Naive thymus-derived CD4-positive, alpha-beta T cell (primary cell): Measurements from ENCODE around the gene EGFLAM. TPM values are rescaled to one million over a fixed set of nuclear protein-coding genes. Genes with fewer than 3 reads are reported as not detected.
A peak's percentile ranks its signal among the peaks of the same experiment; 100 is the strongest.

Experiments used
- ATAC-seq: fragments of 150-1000 bp; cut with Tn5 transposase; 2 replicates; pipeline ENCODE4 v1.10.0; 2021; ENCODE audit warnings: mild to moderate bottlenecking, moderate library complexity
- CTCF ChIA-PET: fragments of 350-600 bp; sonication (Branson Sonifier 250); formaldehyde crosslinking; loops from one replicate; lab custom pipeline; 2021; ENCODE audit warnings: antibody characterized with exemption; lab: Charles Lee
- POLR2A ChIA-PET: fragments of 350-600 bp; sonication (Branson Sonifier 250); formaldehyde crosslinking; loops from one replicate; lab custom pipeline; 2021; ENCODE audit warnings: antibody characterized with exemption, inconsistent platforms; lab: Charles Lee
- DNase-seq, 9 donors: peaks; one replicate each; pipeline versions ENCODE4 v3.0.0 to v3.0.0-alpha.2; 2020 to 2022; ENCODE audit warnings: mixed read lengths in 1 of 9
- H3K27ac ChIP-seq: one replicate; pipeline ENCODE4 v1.7.0; 2013; ENCODE audit warnings: mild to moderate bottlenecking, low read depth, low read length, moderate library complexity
- H3K27me3 ChIP-seq, 2 donors: one replicate each; pipeline ENCODE4 v1.7.0; 2013; ENCODE audit warnings: low read length in 2 of 2, mild to moderate bottlenecking in 2 of 2, moderate library complexity in 2 of 2; ENCODE audit not compliant: control insufficient read depth in 2 of 2, insufficient read depth in 2 of 2
- H3K36me3 ChIP-seq, 3 experiments: 1 replicate in 2 of 3; 2 replicates in 1 of 3; pipeline ENCODE4 v1.7.0; 2013; ENCODE audit warnings: low read length in 3 of 3, mild to moderate bottlenecking in 3 of 3, moderate library complexity in 1 of 3; ENCODE audit not compliant: insufficient read depth in 3 of 3, control insufficient read depth in 2 of 3
- H3K4me1 ChIP-seq, 2 donors: one replicate each; pipeline ENCODE4 v1.7.0; 2013; ENCODE audit warnings: low read length in 2 of 2, mild to moderate bottlenecking in 2 of 2, moderate library complexity in 1 of 2; ENCODE audit not compliant: control insufficient read depth in 2 of 2, insufficient read depth in 2 of 2
- H3K4me3 ChIP-seq: 2 replicates; pipeline ENCODE4 v1.7.0; 2013; ENCODE audit warnings: mild to moderate bottlenecking, low read length
- H3K9me3 ChIP-seq, 3 experiments: 1 replicate in 2 of 3; 2 replicates in 1 of 3; pipeline ENCODE4 v1.7.0; 2013; ENCODE audit warnings: low read length in 3 of 3; ENCODE audit not compliant: control insufficient read depth in 2 of 3
- H3K27ac Mint-ChIP-seq, 9 donors: one replicate each; pipeline ENCODE4 v1.8.0; 2020 to 2022; ENCODE audit warnings: mixed read lengths in 9 of 9, mild to moderate bottlenecking in 8 of 9, moderate library complexity in 5 of 9, inconsistent platforms in 2 of 9
- H3K27me3 Mint-ChIP-seq, 5 donors: one replicate each; pipeline ENCODE4 v1.8.0; 2021 to 2022; ENCODE audit warnings: mixed read lengths in 5 of 5, mild to moderate bottlenecking in 1 of 5
- H3K36me3 Mint-ChIP-seq, 5 donors: one replicate each; pipeline ENCODE4 v1.8.0; 2020 to 2022; ENCODE audit warnings: mixed read lengths in 5 of 5, mild to moderate bottlenecking in 3 of 5, inconsistent platforms in 1 of 5
- H3K4me1 Mint-ChIP-seq, 7 donors: one replicate each; pipeline ENCODE4 v1.8.0; 2020 to 2022; ENCODE audit warnings: mixed read lengths in 7 of 7, mild to moderate bottlenecking in 3 of 7, inconsistent platforms in 1 of 7
- H3K4me3 Mint-ChIP-seq, 10 donors: one replicate each; pipeline ENCODE4 v1.8.0; 2020 to 2022; ENCODE audit warnings: mild to moderate bottlenecking in 10 of 10, mixed read lengths in 10 of 10, moderate library complexity in 6 of 10, inconsistent platforms in 2 of 10
- H3K9me3 Mint-ChIP-seq, 11 donors: one replicate each; pipeline ENCODE4 v1.8.0; 2020 to 2022; ENCODE audit warnings: mixed read lengths in 11 of 11, mild to moderate bottlenecking in 4 of 11, inconsistent platforms in 1 of 11, moderate library complexity in 1 of 11
- intact Hi-C, 2 donors: fragments of 100-400 bp; cut with micrococcal nuclease; formaldehyde crosslinking; loops; one replicate each; pipeline ENCODE4 v1.15.1; 2023
- polyA plus RNA-seq, 2 donors: library from polyadenylated mRNA; unstranded; fragments of 300-500 nt; fragmentation: Illumina TruSeq; gene quantifications; one replicate each; pipeline ENCODE4 v1.2.3, GENCODE V29; 2021
- total RNA-seq, 6 experiments: library from RNA in 5 of 6; stranded (reverse) in 5 of 6; gene quantifications; 1 replicate in 5 of 6; 2 replicates in 1 of 6; pipeline ENCODE4 v1.2.3 and lab custom pipeline; 2021 to 2026

EGFLAM gene
- total and polyA plus RNA-seq, 7 experiments from 2014 or later, result not detected

DNA sequence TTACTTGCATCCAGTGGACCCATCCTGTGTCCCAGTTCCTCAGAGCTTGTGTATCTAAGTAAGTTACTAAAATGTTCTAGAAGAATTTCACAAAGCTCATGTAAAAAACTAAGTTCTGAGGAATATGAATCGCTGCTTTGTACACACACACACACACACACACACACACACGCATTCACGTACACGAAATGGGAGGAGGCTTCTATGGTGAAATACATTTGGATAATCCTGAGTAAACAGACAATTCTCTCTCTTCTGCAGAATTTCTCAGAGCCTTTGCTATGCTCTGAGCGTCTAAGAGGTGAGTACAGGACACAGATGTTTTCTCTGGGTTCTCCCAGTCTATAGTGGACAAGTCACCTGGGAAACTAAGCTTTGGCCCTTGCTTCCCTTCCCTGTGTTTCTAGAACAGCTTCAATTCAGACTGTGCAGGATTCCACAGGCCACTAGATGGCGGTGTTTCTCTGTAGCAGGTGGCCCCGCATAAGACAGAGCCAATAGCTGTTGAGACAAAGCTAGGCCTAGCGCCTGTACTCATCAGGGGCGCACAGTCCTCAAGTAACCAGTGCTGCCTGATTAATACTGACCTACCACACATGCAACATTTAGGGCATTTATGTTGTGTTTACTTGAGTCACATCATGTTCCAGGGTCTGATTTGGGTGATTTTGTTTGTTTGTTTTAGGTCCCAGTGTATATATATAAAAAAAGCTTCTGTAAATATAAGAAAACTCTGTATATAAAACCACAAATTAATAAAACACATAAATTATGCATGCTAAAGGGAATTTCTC lies 183.3 kb downstream of the EGFLAM start:
- H3K4me3 ChIP-seq, result no peak overlapping the region

GRCh38 chr5:38442247-38442573 lies 183.9 kb downstream of the EGFLAM start:
- Mint-ChIP-seq H3K4me1 (no peaks in the 10 kb centered on the region), H3K36me3 (no peaks in the 10 kb centered on the region), H3K4me3 (no peak overlapping the region), H3K27me3 (peaks cover 37 to 47% (median 45%) of the 10 kb centered on the region in 5 donors), H3K27ac (no peak overlapping the region), H3K9me3 (no peaks in the 10 kb centered on the region)
- no peaks in the 10 kb centered on the region for H3K36me3 ChIP-seq
- CTCF ChIA-PET, result interaction anchor here (0.6 to 2.7 kb wide), 26 partner anchors 8 to 1137 kb away, joined by 3 to 24 read pairs (median 5); no protein-coding TSS in a partner anchor
- no peaks in the 10 kb centered on the region for H3K27me3 ChIP-seq
- ATAC-seq (no peak), DNase-seq (no peak)
- no peak overlapping the region for H3K4me3 ChIP-seq
- intact Hi-C loops, result loop anchor here (5.0 to 10.0 kb wide), 4 partner anchors 390 to 1105 kb away; no protein-coding TSS in a partner anchor
- H3K4me1 ChIP-seq, result no peaks in the 10 kb centered on the region
- H3K27ac ChIP-seq, result no peak overlapping the region
- POLR2A ChIA-PET, result no interaction called here
- no peaks in the 10 kb centered on the region for H3K9me3 ChIP-seq

More for the DNA sequence above, 183.3 kb downstream of the EGFLAM start:
- Mint-ChIP-seq H3K4me3 (no peak overlapping the region), H3K36me3 (no peaks in the 10 kb centered on the region), H3K27ac (no peak overlapping the region), H3K27me3 (peaks cover 37 to 43% (median 41%) of the 10 kb centered on the region in 5 donors), H3K9me3 (no peaks in the 10 kb centered on the region), H3K4me1 (no peaks in the 10 kb centered on the region)
- peak; percentile 98 for ATAC-seq
- Histone ChIP-seq H3K4me1 (no peaks in the 10 kb centered on the region), H3K9me3 (no peaks in the 10 kb centered on the region), H3K27me3 (no peaks in the 10 kb centered on the region), H3K27ac (no peak overlapping the region), H3K36me3 (no peaks in the 10 kb centered on the region)
- intact Hi-C loops, result loop anchor here (1.0 to 10.0 kb wide), 12 partner anchors 110 to 1129 kb away; no protein-coding TSS in a partner anchor
- CTCF ChIA-PET, result interaction anchor here (0.5 to 2.7 kb wide), 35 partner anchors 9 to 1648 kb away, joined by 3 to 24 read pairs (median 4); no protein-coding TSS in a partner anchor
- POLR2A ChIA-PET, result no interaction called here
- peak; percentile 50 to 79 (median 72) for DNase-seq

- ChIA-PET POLR2A (no interaction called here), CTCF (no interaction called here)
- no peak overlapping the region for H3K27ac ChIP-seq
- H3K27me3 Mint-ChIP-seq, result peaks cover 43 to 58% (median 53%) of the 10 kb centered on the region in 5 donors
- intact Hi-C loops, result loop anchor here (5.0 to 10.0 kb wide), 4 partner anchors 389 to 1104 kb away; no protein-coding TSS in a partner anchor
- no peaks in the 10 kb centered on the region for H3K4me1 ChIP-seq
- no peak overlapping the region for H3K4me3 ChIP-seq
- H3K4me3 Mint-ChIP-seq, result no peak overlapping the region
- H3K36me3 Mint-ChIP-seq, result no peaks in the 10 kb centered on the region
- no peak for ATAC-seq
- no peaks in the 10 kb centered on the region for H3K9me3 Mint-ChIP-seq
- no peaks in the 10 kb centered on the region for H3K4me1 Mint-ChIP-seq
- no peaks in the 10 kb centered on the region for H3K9me3 ChIP-seq
- no peaks in the 10 kb centered on the region for H3K36me3 ChIP-seq
- H3K27ac Mint-ChIP-seq, result no peak overlapping the region
- H3K27me3 ChIP-seq, result no peaks in the 10 kb centered on the region
- no peak for DNase-seq
Measured at GRCh38 chr5:38443390-38443789, 185.0 kb downstream of the EGFLAM start.

- ATAC-seq (no peak), DNase-seq (no peak)
- H3K9me3 Mint-ChIP-seq, result no peaks in the 10 kb centered on the region
- H3K4me1 ChIP-seq, result no peaks in the 10 kb centered on the region
- no peak overlapping the region for H3K27ac Mint-ChIP-seq
- H3K4me3 ChIP-seq, result no peak overlapping the region
- ChIA-PET POLR2A (interaction anchor here (0.6 kb wide), 1 partner anchor 44 kb away, joined by 3 read pairs; no protein-coding TSS in a partner anchor), CTCF (interaction anchor here (0.8 kb wide), 1 partner anchor 22 kb away, joined by 3 read pairs; no protein-coding TSS in a partner anchor)
- H3K4me3 Mint-ChIP-seq, result no peak overlapping the region
- no peaks in the 10 kb centered on the region for H3K9me3 ChIP-seq
- H3K27me3 ChIP-seq, result peaks cover 0 to 3% of the 10 kb centered on the region in 2 donors
- H3K36me3 Mint-ChIP-seq, result no peaks in the 10 kb centered on the region
- H3K36me3 ChIP-seq, result no peaks in the 10 kb centered on the region
- intact Hi-C loops, result loop anchor here in 1 of 2 donors (10.0 kb wide), 2 partner anchors 659 to 689 kb away; no protein-coding TSS in a partner anchor
- no peak overlapping the region for H3K27ac ChIP-seq
- peaks cover 58 to 67% (median 62%) of the 10 kb centered on the region in 5 donors for H3K27me3 Mint-ChIP-seq
- peaks cover 0 to 4% (median 0%) of the 10 kb centered on the region in 7 donors for H3K4me1 Mint-ChIP-seq
Measured at GRCh38 chr5:38445374-38446028, 187.1 kb downstream of the EGFLAM start.

DNA sequence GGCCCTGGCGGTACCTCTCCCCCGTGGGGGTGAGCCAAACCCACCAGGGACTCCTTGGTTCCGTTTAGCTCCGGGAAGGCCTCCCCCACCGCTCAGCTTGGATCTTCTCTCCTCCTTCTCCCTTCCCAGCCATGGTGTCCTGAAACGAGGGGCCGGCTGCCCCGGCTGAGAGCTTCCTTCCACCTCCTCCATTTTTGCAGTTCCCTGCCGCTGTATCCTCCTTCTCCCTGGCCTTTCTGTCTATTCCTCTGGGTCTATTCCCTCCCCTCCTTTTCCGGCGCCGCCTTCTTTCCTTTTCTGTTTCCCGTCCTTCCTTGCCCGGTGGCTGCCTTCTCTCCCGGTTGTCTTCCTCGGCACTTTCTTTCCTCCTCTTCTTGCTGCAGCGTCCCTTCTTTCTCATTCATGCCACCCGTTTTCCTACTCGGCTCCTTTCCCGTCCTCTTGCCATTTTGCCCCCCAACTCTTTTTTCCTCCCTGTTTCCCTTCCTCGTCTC lies 187.7 kb downstream of the EGFLAM start:
- H3K27me3 Mint-ChIP-seq, result peaks cover 63 to 73% (median 67%) of the 10 kb centered on the region in 5 donors

GRCh38 chr5:38447056-38447455 lies 188.7 kb downstream of the EGFLAM start:
- Histone ChIP-seq H3K9me3 (no peaks in the 10 kb centered on the region), H3K36me3 (no peaks in the 10 kb centered on the region), H3K27ac (no peak overlapping the region), H3K4me3 (no peak overlapping the region), H3K4me1 (no peaks in the 10 kb centered on the region), H3K27me3 (peaks cover 0 to 3% of the 10 kb centered on the region in 2 donors)
- POLR2A ChIA-PET, result interaction anchor here (0.7 kb wide), 1 partner anchor 49 kb away, joined by 3 read pairs; no protein-coding TSS in a partner anchor
- Mint-ChIP-seq H3K4me3 (no peak overlapping the region), H3K36me3 (no peaks in the 10 kb centered on the region), H3K4me1 (peaks cover 0 to 8% (median 4%) of the 10 kb centered on the region in 7 donors), H3K9me3 (peaks cover 0 to 4% (median 0%) of the 10 kb centered on the region in 11 donors), H3K27ac (no peak overlapping the region), H3K27me3 (peaks cover 59 to 73% (median 67%) of the 10 kb centered on the region in 5 donors)
- no peak for DNase-seq
- intact Hi-C loops, result loop anchor here in 1 of 2 donors (10.0 kb wide), 2 partner anchors 658 to 688 kb away; no protein-coding TSS in a partner anchor
- CTCF ChIA-PET, result no interaction called here
- no peak for ATAC-seq

More for the DNA sequence above, 187.7 kb downstream of the EGFLAM start:
- Histone ChIP-seq H3K36me3 (no peaks in the 10 kb centered on the region), H3K27me3 (peaks cover 0 to 3% of the 10 kb centered on the region in 2 donors), H3K27ac (no peak overlapping the region), H3K9me3 (no peaks in the 10 kb centered on the region), H3K4me1 (no peaks in the 10 kb centered on the region), H3K4me3 (no peak overlapping the region)
- intact Hi-C loops, result loop anchor here in 1 of 2 donors (10.0 kb wide), 2 partner anchors 659 to 689 kb away; no protein-coding TSS in a partner anchor
- Mint-ChIP-seq H3K9me3 (no peaks in the 10 kb centered on the region), H3K36me3 (no peaks in the 10 kb centered on the region), H3K4me1 (peaks cover 0 to 6% (median 4%) of the 10 kb centered on the region in 7 donors), H3K4me3 (no peak overlapping the region), H3K27ac (peak overlapping the region in 2 of 9 donors; percentile 28 to 50)
- ATAC-seq, result no peak
- POLR2A ChIA-PET, result no interaction called here
- CTCF ChIA-PET, result no interaction called here
- no peak for DNase-seq
